H1 (cell line): ENCODE data around the gene RETREG1. TPM values are rescaled to one million over a fixed set of nuclear protein-coding genes. Genes with fewer than 3 reads are reported as not detected.

Source experiments
- CTCF ChIA-PET: fragments of 300-600 bp; sonication (Branson Sonifier 250); formaldehyde crosslinking; loops from one replicate; lab custom pipeline; 2021; ENCODE audit not compliant: partially characterized antibody; lab: Charles Lee
- POLR2A ChIA-PET: fragments of 300-600 bp; sonication (Branson Sonifier 250); formaldehyde crosslinking; loops from one replicate; lab custom pipeline; 2021; ENCODE audit warnings: inconsistent platforms; ENCODE audit not compliant: partially characterized antibody; lab: Charles Lee
- DNase-seq, 2 experiments: peaks; one replicate each; pipeline versions ENCODE4 v3.0.0 to v3.0.0-alpha.2; 2010 to 2022; ENCODE audit warnings: low spot score in 2 of 2, low read depth in 1 of 2, mixed read lengths in 1 of 2
- FAIRE-seq: peaks from 2 replicates; lab custom pipeline; 2011; peaks lifted over from hg19 to GRCh38; lab: Jason Lieb, UNC
- H2AFZ ChIP-seq: 2 replicates; pipeline ENCODE4 v1.8.1; 2012; ENCODE audit warnings: low read length, inconsistent platforms
- H2AK5ac ChIP-seq: 2 replicates; pipeline ENCODE4 v1.6.1; 2013; ENCODE audit warnings: low read depth, low read length
- H2BK120ac ChIP-seq: replicated peaks from 2 replicates; pipeline ENCODE3; 2013; ENCODE audit warnings: low read depth, low read length, inconsistent platforms
- H2BK12ac ChIP-seq: 2 replicates; pipeline ENCODE4 v1.6.1; 2013; ENCODE audit warnings: low read depth, low read length
- H2BK15ac ChIP-seq: 2 replicates; pipeline ENCODE4 v1.6.1; 2013; ENCODE audit warnings: low read length
- H2BK20ac ChIP-seq: 2 replicates; pipeline ENCODE4 v1.6.1; 2013; ENCODE audit warnings: low read length
- H2BK5ac ChIP-seq: 2 replicates; pipeline ENCODE4 v1.6.1; 2013; ENCODE audit warnings: low read depth, low read length
- H3K14ac ChIP-seq: 2 replicates; pipeline ENCODE4 v1.6.1; 2013; ENCODE audit warnings: inconsistent platforms; ENCODE audit not compliant: insufficient read length
- H3K18ac ChIP-seq: 2 replicates; pipeline ENCODE4 v1.6.1; 2013; ENCODE audit warnings: low read length; ENCODE audit errors: extremely low read depth
- H3K23ac ChIP-seq: 2 replicates; pipeline ENCODE4 v1.6.1; 2013; ENCODE audit warnings: inconsistent platforms; ENCODE audit not compliant: insufficient read length
- H3K23me2 ChIP-seq: 2 replicates; pipeline ENCODE4 v1.6.1; 2013; ENCODE audit warnings: low read depth, low read length
- H3K27ac ChIP-seq: 2 replicates; pipeline ENCODE4 v1.6.1; 2011; ENCODE audit warnings: low read depth, low read length, inconsistent platforms
- H3K27me3 ChIP-seq, 4 experiments: replicated peaks in 1 of 4; 1 replicate in 1 of 4; 2 replicates in 3 of 4; pipeline versions ENCODE4 v1.6.1 to v1.8.1; 2011 to 2013; ENCODE audit warnings: low read length in 3 of 4, mild to moderate bottlenecking in 3 of 4, inconsistent platforms in 2 of 4, mixed read lengths in 2 of 4, moderate library complexity in 1 of 4; ENCODE audit not compliant: control insufficient read depth in 3 of 4, insufficient read depth in 3 of 4; ENCODE audit errors: extremely low read depth in 1 of 4
- H3K36me3 ChIP-seq, 4 experiments: 2 replicates each; pipeline versions ENCODE4 v1.6.1 to v1.8.1; 2011 to 2013; ENCODE audit warnings: mild to moderate bottlenecking in 4 of 4, low read length in 3 of 4, moderate library complexity in 2 of 4, control low read depth in 1 of 4, inconsistent platforms in 1 of 4; ENCODE audit not compliant: insufficient read depth in 4 of 4, control insufficient read depth in 2 of 4
- H3K4ac ChIP-seq: replicated peaks from 2 replicates; pipeline ENCODE3; 2013; ENCODE audit warnings: low read length, low read depth, mixed read lengths, inconsistent platforms; ENCODE audit not compliant: insufficient read length
- H3K4me1 ChIP-seq, 4 experiments: replicated peaks in 1 of 4; 1 replicate in 1 of 4; 2 replicates in 3 of 4; pipeline versions ENCODE4 v1.6.1 to v1.8.1; 2011 to 2013; ENCODE audit warnings: low read length in 3 of 4, inconsistent platforms in 2 of 4, mixed read lengths in 1 of 4; ENCODE audit not compliant: insufficient read depth in 4 of 4, control insufficient read depth in 3 of 4
- H3K4me2 ChIP-seq, 2 experiments: 2 replicates each; pipeline versions ENCODE4 v1.6.1 to v1.8.1; 2011 to 2013; ENCODE audit warnings: low read depth in 2 of 2, low read length in 2 of 2, control low read depth in 1 of 2, inconsistent platforms in 1 of 2, mild to moderate bottlenecking in 1 of 2; ENCODE audit not compliant: insufficient read depth in 1 of 2
- H3K4me3 ChIP-seq, 4 experiments: fragments of 200-600, 300-600 bp in 1 of 4; sonication (generic), shearing (Covaris generic), sonication (Bioruptor Twin) in 1 of 4; 2 replicates each; pipeline versions ENCODE4 v1.5.1 to v1.8.1; 2011 to 2016; ENCODE audit warnings: low read length in 4 of 4, low read depth in 3 of 4, control low read depth in 2 of 4, inconsistent platforms in 2 of 4, mild to moderate bottlenecking in 2 of 4, mixed read lengths in 1 of 4, moderate library complexity in 1 of 4; ENCODE audit not compliant: insufficient read depth in 2 of 4; ENCODE audit errors: extremely low read depth in 1 of 4
- H3K56ac ChIP-seq: replicated peaks from 2 replicates; pipeline ENCODE3; 2013; ENCODE audit warnings: low read depth, mild to moderate bottlenecking, mixed read lengths, low read length, inconsistent platforms; ENCODE audit not compliant: insufficient read length
- H3K79me1 ChIP-seq: 2 replicates; pipeline ENCODE4 v1.6.1; 2013; ENCODE audit warnings: low read depth, low read length, control low read depth
- H3K79me2 ChIP-seq, 2 experiments: 2 replicates each; pipeline versions ENCODE4 v1.6.1 to v1.8.1; 2012 to 2013; ENCODE audit warnings: low read length in 2 of 2, mild to moderate bottlenecking in 2 of 2, inconsistent platforms in 1 of 2; ENCODE audit not compliant: insufficient read depth in 2 of 2, control insufficient read depth in 1 of 2
- H3K9ac ChIP-seq, 4 experiments: replicated peaks in 1 of 4; 1 replicate in 1 of 4; 2 replicates in 3 of 4; pipeline versions ENCODE4 v1.6.1 to v1.8.1; 2011 to 2013; ENCODE audit warnings: low read depth in 3 of 4, low read length in 3 of 4, control low read depth in 2 of 4, mild to moderate bottlenecking in 2 of 4, moderate library complexity in 2 of 4, inconsistent platforms in 1 of 4; ENCODE audit errors: extremely low read depth in 1 of 4
- H3K9me3 ChIP-seq, 2 experiments: 2 replicates each; pipeline versions ENCODE4 v1.6.1 to v1.8.1; 2012 to 2013; ENCODE audit warnings: mild to moderate bottlenecking in 2 of 2, moderate library complexity in 2 of 2, control low read depth in 1 of 2, inconsistent platforms in 1 of 2, low read depth in 1 of 2, low read length in 1 of 2, mixed read lengths in 1 of 2; ENCODE audit not compliant: insufficient read depth in 2 of 2
- H4K20me1 ChIP-seq, 2 experiments: replicated peaks in 1 of 2; 2 replicates each; pipeline versions ENCODE3 to v1.8.1; 2011 to 2013; ENCODE audit warnings: inconsistent platforms in 2 of 2, low read length in 2 of 2, mild to moderate bottlenecking in 1 of 2; ENCODE audit not compliant: insufficient read depth in 2 of 2, control insufficient read depth in 1 of 2
- H4K5ac ChIP-seq: 2 replicates; pipeline ENCODE4 v1.6.1; 2013; ENCODE audit warnings: low read length, low read depth, mixed read lengths, inconsistent platforms; ENCODE audit not compliant: insufficient read length
- H4K8ac ChIP-seq: 2 replicates; pipeline ENCODE4 v1.8.0; 2013; ENCODE audit warnings: mild to moderate bottlenecking, moderate library complexity, low read length, inconsistent platforms; ENCODE audit not compliant: insufficient read depth; ENCODE audit errors: extremely low read depth
- H4K91ac ChIP-seq: replicated peaks from 2 replicates; pipeline ENCODE3; 2013; ENCODE audit warnings: low read length, mixed read lengths, inconsistent platforms; ENCODE audit not compliant: insufficient read length
- CREB1 ChIP-seq: IDR thresholded peaks from 2 replicates; pipeline ENCODE4 v1.6.1; 2012; ENCODE audit warnings: inconsistent platforms
- JUN ChIP-seq: IDR thresholded peaks from 2 replicates; pipeline ENCODE4 v1.6.1; 2011; ENCODE audit warnings: low read depth, mild to moderate bottlenecking, improper control_type of control experiment, low read length
- MAFK ChIP-seq: IDR thresholded peaks from 2 replicates; pipeline ENCODE4 v1.6.1; 2012; ENCODE audit warnings: low read depth, mild to moderate bottlenecking, improper control_type of control experiment, low read length
- POLR2A ChIP-seq, 2 experiments: IDR thresholded peaks; 1 replicate in 1 of 2; 2 replicates in 1 of 2; pipeline ENCODE4 v1.6.1; 2011; ENCODE audit warnings: low read depth in 2 of 2, low read length in 2 of 2, mild to moderate bottlenecking in 2 of 2; ENCODE audit errors: control extremely low read depth in 1 of 2
- SIN3A ChIP-seq, 2 experiments: IDR thresholded peaks in 1 of 2; conservative IDR thresholded peaks in 1 of 2; 2 replicates each; pipeline ENCODE4 v1.6.1; 2011 to 2012; ENCODE audit warnings: low read length in 2 of 2, improper control_type of control experiment in 1 of 2, low read depth in 1 of 2, mild to moderate bottlenecking in 1 of 2
- SIX5 ChIP-seq: IDR thresholded peaks from 2 replicates; pipeline ENCODE4 v1.6.1; 2011; ENCODE audit warnings: mild to moderate bottlenecking, low read depth, low read length
- SP1 ChIP-seq: IDR thresholded peaks from 2 replicates; pipeline ENCODE4 v1.6.1; 2011; ENCODE audit warnings: low read depth, low read length
- SP4 ChIP-seq: IDR thresholded peaks from 2 replicates; pipeline ENCODE4 v1.6.1; 2012; ENCODE audit warnings: low read length, inconsistent platforms
- SUZ12 ChIP-seq: fragments of 200-600 bp; sonication (generic); IDR thresholded peaks from 2 replicates; pipeline ENCODE4 v1.6.1; 2012; ENCODE audit warnings: mild to moderate bottlenecking, inconsistent platforms, low read length, moderate library complexity, mixed read lengths
- TCF12 ChIP-seq: IDR thresholded peaks from 2 replicates; pipeline ENCODE4 v1.6.1; 2011; ENCODE audit warnings: low read depth, mild to moderate bottlenecking, low read length
- TEAD4 ChIP-seq: IDR thresholded peaks from 2 replicates; pipeline ENCODE4 v1.6.1; 2012; ENCODE audit warnings: low read depth, low read length, inconsistent platforms, mixed read lengths
- WGBS, 2 experiments: shearing (Covaris generic) in 1 of 2; methylation state at CpG; one replicate each; pipeline versions ENCODE4 v1.1.6 to v1.1.7; 2013 to 2015; ENCODE audit warnings: low lambda C conversion rate in 2 of 2, mixed read lengths in 2 of 2, inconsistent platforms in 1 of 2, low coverage in 1 of 2, missing lambda C conversion rate in 1 of 2; ENCODE audit not compliant: insufficient replicate concordance in 2 of 2, insufficient coverage in 1 of 2, insufficient read length in 1 of 2; ENCODE audit errors: extremely low coverage in 1 of 2, missing lambda C conversion rate in 1 of 2; 5-methylcytosine and 5-hydroxymethylcytosine counted together
- polyA plus RNA-seq, 7 experiments: library from polyadenylated mRNA; depleted of rRNA in 3 of 7; stranded (reverse) in 5 of 7; unstranded in 2 of 7; fragments of >200 nt in 5 of 7; fragments of 200-250 nt in 2 of 7; gene quantifications; 1 replicate in 5 of 7; 2 replicates in 1 of 7; 4 replicates in 1 of 7; pipeline versions ENCODE4 v1.2.1 to v1.2.3, GENCODE V29; 2011 to 2013; ENCODE audit warnings: missing spikeins in 2 of 7, mixed read lengths in 2 of 7
- total RNA-seq: library from RNA; stranded (reverse); fragmentation: NEBNext Ultra II Directional; extraction: Animal tissue kit (Norgen Biotek cat#: 25700); gene quantifications from 2 replicates; pipeline ENCODE4 v1.2.1, GENCODE V29; 2021
- TF ChIP-seq, protein P1 (sequence below): IDR thresholded peaks from 2 replicates; pipeline ENCODE4 v1.6.1; 2012; ENCODE audit warnings: low read length, inconsistent platforms
- TF ChIP-seq, protein P2 (sequence below): IDR thresholded peaks from 2 replicates; pipeline ENCODE4 v1.6.1; 2011; ENCODE audit warnings: low read depth, mild to moderate bottlenecking, low read length; ENCODE audit not compliant: insufficient read depth

Gene RETREG1
- total and polyA plus RNA-seq, 2 of the 8 experiments (the other 6 are each of a cell fraction or from before 2014, with no cell fraction given): 0.62 to 1.9 TPM

- Histone ChIP-seq H3K9me3 (peaks cover 2 to 6% of the 10 kb centered on the region in 2 experiments; a peak in 3 of 4 replicates), H2BK120ac (no peak overlapping the region), H3K79me1 (no peaks in the 10 kb centered on the region), H4K20me1 (no peaks in the 10 kb centered on the region), H3K4me2 (no peak overlapping the region), H3K36me3 (no peaks in the 10 kb centered on the region), H2BK12ac (no peak overlapping the region), H2BK15ac (no peak overlapping the region), H3K27ac (no peak overlapping the region), H3K23ac (no peak overlapping the region), H3K18ac (no peak overlapping the region), H3K27me3 (no peaks in the 10 kb centered on the region), H2AK5ac (no peak overlapping the region), H2BK20ac (no peak overlapping the region), H4K8ac (no peak overlapping the region), H3K9ac (no peak overlapping the region), H4K91ac (no peak overlapping the region), H3K4ac (no peak overlapping the region), H2BK5ac (no peak overlapping the region), H3K79me2 (no peaks in the 10 kb centered on the region), H3K4me1 (0 out of 7 replicates have a peak, but pooled peaks cover 0 to 3% (median 0%) of the 10 kb centered on the region in 4 experiments), H3K56ac (no peak overlapping the region), H3K14ac (no peak overlapping the region), H3K23me2 (no peaks in the 10 kb centered on the region; the same call in 1 of the 2 replicates), H4K5ac (no peak overlapping the region), H2AFZ (no peak overlapping the region), H3K4me3 (no peak overlapping the region)
- 89% methylated on average over 11 of the region's 11 CpGs; no CpG with 5 or more reads in 1 of the 2 experiments for WGBS, 2 experiments
- DNase-seq: no peak
- FAIRE-seq: no peak
- CTCF ChIA-PET: interaction anchor here (1.7 kb wide), 1 partner anchor 46 kb away, joined by 4 read pairs; no protein-coding TSS in a partner anchor
- POLR2A ChIA-PET: no interaction called here
- TF ChIP-seq MAFK: no peak
- TF ChIP-seq, protein P1, sequence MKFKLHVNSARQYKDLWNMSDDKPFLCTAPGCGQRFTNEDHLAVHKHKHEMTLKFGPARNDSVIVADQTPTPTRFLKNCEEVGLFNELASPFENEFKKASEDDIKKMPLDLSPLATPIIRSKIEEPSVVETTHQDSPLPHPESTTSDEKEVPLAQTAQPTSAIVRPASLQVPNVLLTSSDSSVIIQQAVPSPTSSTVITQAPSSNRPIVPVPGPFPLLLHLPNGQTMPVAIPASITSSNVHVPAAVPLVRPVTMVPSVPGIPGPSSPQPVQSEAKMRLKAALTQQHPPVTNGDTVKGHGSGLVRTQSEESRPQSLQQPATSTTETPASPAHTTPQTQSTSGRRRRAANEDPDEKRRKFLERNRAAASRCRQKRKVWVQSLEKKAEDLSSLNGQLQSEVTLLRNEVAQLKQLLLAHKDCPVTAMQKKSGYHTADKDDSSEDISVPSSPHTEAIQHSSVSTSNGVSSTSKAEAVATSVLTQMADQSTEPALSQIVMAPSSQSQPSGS: no peak
- no peak for TF ChIP-seq POLR2A (IDR thresholded peaks at IDR 0.05; ENCODE audit: control extremely low read depth in 1 of 2, low read depth in 2 of 2, low read length in 2 of 2)
- no peak for TF ChIP-seq SP4
- no peak for TF ChIP-seq JUN
- TF ChIP-seq SP1: no peak
- no peak for TF ChIP-seq SUZ12
- no peak for TF ChIP-seq SIX5
- no peak for TF ChIP-seq TEAD4
- no peak for TF ChIP-seq SIN3A (conservative IDR thresholded peaks at IDR 0.05 in 1 of 2, IDR thresholded peaks at IDR 0.05 in 1 of 2; ENCODE audit: low read depth in 1 of 2, low read length in 2 of 2)
- no peak for TF ChIP-seq TCF12
- TF ChIP-seq, protein P2, sequence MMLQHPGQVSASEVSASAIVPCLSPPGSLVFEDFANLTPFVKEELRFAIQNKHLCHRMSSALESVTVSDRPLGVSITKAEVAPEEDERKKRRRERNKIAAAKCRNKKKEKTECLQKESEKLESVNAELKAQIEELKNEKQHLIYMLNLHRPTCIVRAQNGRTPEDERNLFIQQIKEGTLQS: no peak
- TF ChIP-seq CREB1: no peak
Measured at GRCh38 chr5:16644301-16644889, 27.6 kb upstream of the RETREG1 start.
